Coronary artery (tissue), 2 donors: ENCODE measurements around the gene SUDS3.

Experiments used
- DNase-seq: peaks from one replicate; pipeline ENCODE4 v3.0.0-alpha.2; 2017; ENCODE audit warnings: low spot score
- H3K27ac ChIP-seq, 2 donors: fragments of 200-600 bp; sonication (generic); one replicate each; pipeline ENCODE4 v1.5.1; 2016 to 2019
- H3K4me3 ChIP-seq: fragments of 200-600 bp; sonication (generic); 2 replicates; pipeline ENCODE4 v1.5.1; 2016; ENCODE audit warnings: mild to moderate bottlenecking, moderate library complexity
- TF ChIP-seq, protein P1 (sequence below): fragments of 200-600 bp; sonication (generic); IDR thresholded peaks from one replicate; pipeline ENCODE4 v1.5.1; 2019; ENCODE audit warnings: antibody characterized with exemption

Gene SUDS3, protein sequence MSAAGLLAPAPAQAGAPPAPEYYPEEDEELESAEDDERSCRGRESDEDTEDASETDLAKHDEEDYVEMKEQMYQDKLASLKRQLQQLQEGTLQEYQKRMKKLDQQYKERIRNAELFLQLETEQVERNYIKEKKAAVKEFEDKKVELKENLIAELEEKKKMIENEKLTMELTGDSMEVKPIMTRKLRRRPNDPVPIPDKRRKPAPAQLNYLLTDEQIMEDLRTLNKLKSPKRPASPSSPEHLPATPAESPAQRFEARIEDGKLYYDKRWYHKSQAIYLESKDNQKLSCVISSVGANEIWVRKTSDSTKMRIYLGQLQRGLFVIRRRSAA

DNA sequence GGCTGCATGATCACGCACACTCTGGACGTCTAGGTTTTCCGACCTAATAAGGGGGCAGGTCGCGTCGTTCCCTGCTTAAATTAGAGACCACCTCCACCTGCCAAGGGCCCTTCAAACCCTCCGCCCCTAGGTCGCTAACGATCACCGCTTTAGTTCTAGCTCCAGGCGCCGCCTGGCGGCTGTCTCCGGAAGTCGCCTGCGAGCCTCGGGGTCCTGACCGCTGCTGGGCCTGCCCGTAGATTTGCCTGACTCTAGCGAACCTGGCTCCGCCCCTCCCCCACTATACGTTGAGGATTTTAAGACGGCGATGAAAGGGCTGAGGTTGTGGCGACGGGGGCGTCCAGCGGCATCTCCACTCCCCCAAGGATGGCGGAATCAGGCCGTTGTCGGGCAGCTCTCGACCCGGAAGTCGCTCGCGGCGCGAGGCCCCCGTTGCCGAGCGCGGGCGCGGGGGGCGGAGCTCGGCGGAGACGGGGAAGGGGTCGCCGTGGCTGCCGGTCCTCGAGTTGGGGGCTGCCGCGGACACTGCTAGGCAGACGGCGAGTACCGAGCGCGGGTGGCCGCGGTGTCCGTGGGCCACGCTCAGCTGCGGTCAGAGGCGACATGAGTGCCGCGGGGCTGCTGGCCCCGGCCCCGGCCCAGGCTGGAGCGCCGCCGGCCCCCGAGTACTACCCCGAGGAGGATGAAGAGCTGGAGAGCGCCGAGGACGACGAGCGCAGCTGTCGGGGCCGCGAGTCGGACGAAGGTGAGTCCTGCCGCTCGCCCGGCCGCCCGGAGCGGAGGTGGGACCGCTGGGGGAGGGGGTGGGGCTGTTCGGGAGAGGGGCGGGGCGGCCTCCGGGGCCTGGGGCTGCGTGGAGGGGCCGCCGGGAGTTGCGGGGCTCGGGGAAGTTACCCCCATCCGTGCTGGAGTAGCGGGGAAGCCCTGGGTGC, at the start of gene SUDS3:
Gene SUDS3, plus strand, starts transcription at position 467 of the 932 bp plus-strand sequence. Its CDS starts 137 bp downstream, at position 604.
- peak; percentile 93 for DNase-seq
- TF ChIP-seq, protein P1, sequence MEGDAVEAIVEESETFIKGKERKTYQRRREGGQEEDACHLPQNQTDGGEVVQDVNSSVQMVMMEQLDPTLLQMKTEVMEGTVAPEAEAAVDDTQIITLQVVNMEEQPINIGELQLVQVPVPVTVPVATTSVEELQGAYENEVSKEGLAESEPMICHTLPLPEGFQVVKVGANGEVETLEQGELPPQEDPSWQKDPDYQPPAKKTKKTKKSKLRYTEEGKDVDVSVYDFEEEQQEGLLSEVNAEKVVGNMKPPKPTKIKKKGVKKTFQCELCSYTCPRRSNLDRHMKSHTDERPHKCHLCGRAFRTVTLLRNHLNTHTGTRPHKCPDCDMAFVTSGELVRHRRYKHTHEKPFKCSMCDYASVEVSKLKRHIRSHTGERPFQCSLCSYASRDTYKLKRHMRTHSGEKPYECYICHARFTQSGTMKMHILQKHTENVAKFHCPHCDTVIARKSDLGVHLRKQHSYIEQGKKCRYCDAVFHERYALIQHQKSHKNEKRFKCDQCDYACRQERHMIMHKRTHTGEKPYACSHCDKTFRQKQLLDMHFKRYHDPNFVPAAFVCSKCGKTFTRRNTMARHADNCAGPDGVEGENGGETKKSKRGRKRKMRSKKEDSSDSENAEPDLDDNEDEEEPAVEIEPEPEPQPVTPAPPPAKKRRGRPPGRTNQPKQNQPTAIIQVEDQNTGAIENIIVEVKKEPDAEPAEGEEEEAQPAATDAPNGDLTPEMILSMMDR, result peak; percentile 96
- peak within 1 kb of the TSS; percentile 95 for H3K4me3 ChIP-seq
- H3K27ac ChIP-seq, result peak within 1 kb of the TSS; percentile 90 to 95

DNA sequence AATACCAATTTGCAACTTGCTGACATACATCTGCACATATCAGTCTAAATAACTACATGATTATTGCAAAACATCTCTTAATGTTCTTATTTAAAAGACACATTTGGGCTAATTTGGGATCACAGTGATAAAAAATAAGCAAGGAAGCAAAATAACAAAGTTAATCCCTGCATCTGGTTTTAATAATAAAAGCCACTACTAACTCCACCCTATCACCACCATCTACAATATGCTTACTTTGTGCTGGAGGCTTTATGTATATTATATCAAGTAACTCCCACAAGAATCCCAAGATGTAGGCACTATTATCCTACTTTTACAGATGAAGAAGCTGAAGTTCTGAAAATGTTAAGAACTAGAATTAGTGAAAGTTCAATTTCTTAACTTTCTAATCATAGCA, 49.4 kb upstream of the SUDS3 start:
- Histone ChIP-seq H3K4me3 (no peak overlapping the region), H3K27ac (no peak overlapping the region)
- TF ChIP-seq, protein P1, result no peak
- no peak for DNase-seq

DNA sequence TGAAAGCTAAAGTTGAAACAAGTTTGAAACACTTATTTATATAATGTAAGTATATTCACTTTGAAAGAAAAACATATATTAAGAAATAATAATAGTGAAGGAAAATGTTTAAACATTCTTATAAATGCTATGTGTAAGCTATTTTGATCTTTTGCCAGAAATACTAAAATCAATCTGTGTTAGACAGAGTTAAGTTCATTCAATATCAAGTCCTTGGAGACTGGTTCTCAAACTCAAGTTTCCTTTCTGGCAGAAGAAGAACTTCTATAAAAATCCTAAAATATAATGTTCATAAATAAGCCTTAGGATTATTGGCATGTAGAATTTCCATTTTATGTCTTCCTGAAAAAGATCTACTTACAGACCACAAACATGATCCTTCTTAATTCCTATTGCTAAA, 49.0 kb upstream of the SUDS3 start:
- TF ChIP-seq, protein P1, result no peak
- Histone ChIP-seq H3K4me3 (no peak overlapping the region), H3K27ac (no peak overlapping the region)
- DNase-seq, result no peak

DNA sequence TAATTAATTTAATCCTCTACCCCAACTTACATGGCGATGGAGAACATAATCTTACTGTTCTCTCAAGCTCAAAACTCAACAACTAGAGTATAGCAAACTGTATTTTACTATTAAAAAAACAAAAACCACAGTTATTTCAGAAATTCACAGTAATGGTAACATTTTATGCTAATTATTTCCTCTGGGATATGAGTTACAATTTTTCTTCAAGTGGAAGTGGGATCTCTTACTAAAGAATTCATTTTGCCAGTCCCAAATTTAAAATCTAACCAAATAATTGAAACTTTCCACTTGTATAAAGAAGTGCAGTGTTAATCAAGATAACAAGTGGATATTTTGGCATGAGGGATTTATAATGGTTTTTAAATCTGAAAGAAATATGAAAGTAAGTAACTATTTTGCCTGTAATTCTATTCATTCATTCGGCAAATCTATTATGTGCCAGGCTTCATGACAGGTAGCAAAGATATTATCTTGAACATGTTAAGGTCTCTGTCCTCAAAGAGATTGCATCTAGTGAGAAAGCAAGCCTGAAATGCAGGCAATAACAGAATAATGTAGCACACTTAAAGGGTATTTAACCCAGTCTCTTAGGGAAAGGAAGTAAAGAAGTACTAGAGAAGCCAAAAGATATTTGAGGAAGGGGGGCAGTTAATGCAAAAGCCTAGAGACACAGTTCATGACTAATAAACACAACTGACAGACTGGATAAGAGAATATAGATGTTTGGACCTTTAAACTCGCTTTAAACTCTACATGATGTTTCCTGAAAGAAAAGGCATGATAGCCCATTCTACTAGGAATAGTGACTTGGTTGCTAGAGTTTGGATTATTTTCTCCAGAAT, 47.6 kb upstream of the SUDS3 start:
- DNase-seq, result no peak
- TF ChIP-seq, protein P1, result no peak
- no peak overlapping the region for H3K27ac ChIP-seq
- no peak overlapping the region for H3K4me3 ChIP-seq

DNA sequence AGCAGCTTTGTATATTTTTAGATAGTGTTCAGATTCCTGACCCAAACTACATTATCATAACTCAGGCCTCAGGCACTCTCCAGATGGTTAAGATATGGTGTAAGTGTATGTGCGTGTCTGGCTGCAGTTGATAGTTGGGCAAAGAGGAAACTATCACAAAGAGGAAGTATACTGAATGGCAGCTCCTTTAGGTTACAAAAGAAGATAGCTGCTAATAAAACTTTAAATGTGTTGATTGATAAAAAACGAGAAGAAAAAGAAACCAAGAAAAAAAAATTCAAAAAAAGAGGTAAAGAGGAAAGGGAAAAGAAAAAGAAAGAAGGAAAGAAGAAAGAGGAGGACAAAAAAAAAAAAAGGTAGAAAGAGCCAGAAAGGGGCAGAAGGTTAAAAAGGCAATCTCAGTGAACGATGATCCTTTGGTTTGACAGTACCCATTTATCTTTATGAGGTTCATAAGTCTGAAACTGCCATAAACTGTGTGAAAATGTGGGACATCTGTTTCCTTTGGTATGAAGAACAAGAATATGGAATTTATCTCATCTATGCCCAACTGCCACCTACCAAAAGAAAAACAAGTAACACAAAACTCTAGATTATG, 45.8 kb upstream of the SUDS3 start:
- Histone ChIP-seq H3K4me3 (no peak overlapping the region), H3K27ac (no peak overlapping the region)
- DNase-seq, result no peak
- TF ChIP-seq, protein P1, result no peak

DNA sequence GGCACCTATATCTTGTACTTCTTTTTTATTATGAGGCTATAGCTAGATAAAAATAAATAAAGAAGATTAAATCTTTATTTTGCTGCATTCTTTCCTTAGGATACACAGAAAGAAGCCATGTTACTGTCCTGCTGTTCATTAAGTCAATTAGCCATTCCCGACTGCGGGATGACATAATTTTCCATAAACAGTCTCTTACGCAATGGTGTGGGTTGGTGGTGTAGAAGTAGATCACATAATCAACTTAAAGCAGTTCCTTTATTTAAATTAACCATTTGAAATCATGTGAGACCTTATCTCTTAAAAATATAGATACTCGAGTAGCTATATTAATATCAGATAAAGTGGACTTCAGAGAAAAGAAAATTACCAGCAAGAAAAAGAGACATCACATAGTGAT, 43.8 kb upstream of the SUDS3 start:
- DNase-seq, result no peak
- Histone ChIP-seq H3K27ac (no peak overlapping the region), H3K4me3 (no peak overlapping the region)
- TF ChIP-seq, protein P1, result no peak
